ENCODE results near the gene CDK2AP2.
A peak's percentile ranks its signal among the peaks of the same experiment; 100 is the strongest.

Gene CDK2AP2

DNA sequence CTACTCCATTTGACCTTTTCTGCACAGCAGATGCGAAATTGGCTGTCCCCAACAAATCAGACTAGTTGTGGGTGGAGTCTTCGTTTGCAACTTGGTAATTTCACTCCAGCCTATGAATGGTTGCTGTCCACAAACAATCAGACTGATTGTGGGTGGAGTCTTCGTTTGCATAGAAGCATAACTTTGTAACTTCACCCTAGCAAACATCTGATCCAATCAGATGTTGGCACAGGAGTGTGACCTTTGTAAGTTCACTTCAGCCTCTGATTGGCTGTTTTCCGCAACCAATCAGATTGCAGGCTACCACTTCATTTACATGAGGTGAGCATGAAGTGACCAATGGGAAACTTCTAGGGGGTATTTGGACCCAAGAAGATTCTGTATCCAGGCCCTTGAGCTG lies 31.6 kb upstream of the CDK2AP2 start:
- DNase-seq (ENCODE audit: low read depth): peak; percentile 42
- TF ChIP-seq MYC (IDR thresholded peaks at IDR 0.05; ENCODE audit: low read depth, low read length) (no peak), POLR2A (IDR thresholded peaks at IDR 0.05; ENCODE audit: extremely low read depth, insufficient read length) (no peak)
- TF ChIP-seq, protein P1, sequence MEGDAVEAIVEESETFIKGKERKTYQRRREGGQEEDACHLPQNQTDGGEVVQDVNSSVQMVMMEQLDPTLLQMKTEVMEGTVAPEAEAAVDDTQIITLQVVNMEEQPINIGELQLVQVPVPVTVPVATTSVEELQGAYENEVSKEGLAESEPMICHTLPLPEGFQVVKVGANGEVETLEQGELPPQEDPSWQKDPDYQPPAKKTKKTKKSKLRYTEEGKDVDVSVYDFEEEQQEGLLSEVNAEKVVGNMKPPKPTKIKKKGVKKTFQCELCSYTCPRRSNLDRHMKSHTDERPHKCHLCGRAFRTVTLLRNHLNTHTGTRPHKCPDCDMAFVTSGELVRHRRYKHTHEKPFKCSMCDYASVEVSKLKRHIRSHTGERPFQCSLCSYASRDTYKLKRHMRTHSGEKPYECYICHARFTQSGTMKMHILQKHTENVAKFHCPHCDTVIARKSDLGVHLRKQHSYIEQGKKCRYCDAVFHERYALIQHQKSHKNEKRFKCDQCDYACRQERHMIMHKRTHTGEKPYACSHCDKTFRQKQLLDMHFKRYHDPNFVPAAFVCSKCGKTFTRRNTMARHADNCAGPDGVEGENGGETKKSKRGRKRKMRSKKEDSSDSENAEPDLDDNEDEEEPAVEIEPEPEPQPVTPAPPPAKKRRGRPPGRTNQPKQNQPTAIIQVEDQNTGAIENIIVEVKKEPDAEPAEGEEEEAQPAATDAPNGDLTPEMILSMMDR (IDR thresholded peaks at IDR 0.05; ENCODE audit: low read depth, low read length): no peak
- TF ChIP-seq, protein P2, sequence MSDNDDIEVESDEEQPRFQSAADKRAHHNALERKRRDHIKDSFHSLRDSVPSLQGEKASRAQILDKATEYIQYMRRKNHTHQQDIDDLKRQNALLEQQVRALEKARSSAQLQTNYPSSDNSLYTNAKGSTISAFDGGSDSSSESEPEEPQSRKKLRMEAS (IDR thresholded peaks at IDR 0.05; ENCODE audit: low read depth, low read length): no peak
- H3K4me3 ChIP-seq (ENCODE audit: low read depth, low read length): no peak overlapping the region

DNA sequence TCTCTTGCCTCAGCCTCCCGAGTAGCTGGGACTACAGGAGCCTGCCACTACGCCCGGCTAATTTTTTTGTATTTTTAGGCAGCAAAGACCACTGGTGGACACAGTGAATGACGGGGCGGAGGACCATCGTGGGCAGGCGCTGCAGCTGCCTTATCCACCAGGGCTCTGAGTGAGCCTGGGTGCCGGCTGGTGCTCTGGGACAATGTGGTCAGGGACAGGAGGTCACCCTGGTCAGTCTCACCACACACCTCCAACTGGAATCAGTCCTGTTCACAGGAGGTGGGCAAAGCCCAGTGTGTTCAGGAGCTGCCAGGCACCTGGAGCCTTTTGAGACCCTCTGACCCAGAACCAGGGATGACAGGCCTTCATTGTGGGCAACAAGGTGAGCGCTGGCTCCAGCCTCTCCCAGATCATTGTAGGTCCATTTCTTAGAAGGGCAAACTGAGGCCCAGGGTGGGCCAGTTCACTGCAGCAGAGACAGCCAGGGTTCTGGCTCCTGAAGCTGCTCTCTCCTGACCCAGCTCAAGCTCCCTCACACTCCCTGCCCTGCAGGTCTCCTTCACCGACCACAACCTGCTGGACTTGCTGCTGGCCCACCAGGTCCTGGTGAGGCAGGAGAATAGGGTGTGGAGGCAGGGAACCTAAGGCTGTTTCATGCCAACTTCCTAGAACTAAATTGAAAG lies 31.0 kb upstream of the CDK2AP2 start:
- H3K4me3 ChIP-seq (ENCODE audit: low read depth, low read length): no peak overlapping the region
- TF ChIP-seq, protein P1 (IDR thresholded peaks at IDR 0.05; ENCODE audit: low read depth, low read length): no peak
- TF ChIP-seq POLR2A (IDR thresholded peaks at IDR 0.05; ENCODE audit: extremely low read depth, insufficient read length) (no peak), MYC (IDR thresholded peaks at IDR 0.05; ENCODE audit: low read depth, low read length) (no peak)
- TF ChIP-seq, protein P2 (IDR thresholded peaks at IDR 0.05; ENCODE audit: low read depth, low read length): no peak
- no peak for DNase-seq (ENCODE audit: low read depth)

DNA sequence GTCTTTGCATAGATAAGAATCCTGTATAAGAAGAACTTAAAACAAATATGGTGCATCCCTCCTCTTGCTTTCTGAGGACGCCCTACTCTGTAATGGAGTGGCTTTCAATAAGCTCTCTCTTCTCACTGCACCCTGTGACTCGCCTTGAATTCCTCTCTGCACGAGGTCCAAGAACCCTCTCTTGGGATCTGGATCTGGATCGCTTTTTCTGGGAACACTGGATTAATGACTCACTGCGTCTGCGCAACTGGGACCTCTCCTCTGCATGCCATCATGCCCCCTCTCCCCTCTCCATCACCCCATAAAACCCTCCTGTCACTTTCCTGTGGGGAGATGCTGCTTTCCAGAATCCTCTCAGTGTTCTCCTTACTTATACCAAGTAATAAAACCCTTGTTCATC lies 30.3 kb upstream of the CDK2AP2 start:
- TF ChIP-seq POLR2A (IDR thresholded peaks at IDR 0.05; ENCODE audit: extremely low read depth, insufficient read length) (no peak), MYC (IDR thresholded peaks at IDR 0.05; ENCODE audit: low read depth, low read length) (no peak)
- TF ChIP-seq, protein P1 (IDR thresholded peaks at IDR 0.05; ENCODE audit: low read depth, low read length): no peak
- TF ChIP-seq, protein P2 (IDR thresholded peaks at IDR 0.05; ENCODE audit: low read depth, low read length): no peak
- H3K4me3 ChIP-seq (ENCODE audit: low read depth, low read length): no peak overlapping the region
- DNase-seq (ENCODE audit: low read depth): no peak

DNA sequence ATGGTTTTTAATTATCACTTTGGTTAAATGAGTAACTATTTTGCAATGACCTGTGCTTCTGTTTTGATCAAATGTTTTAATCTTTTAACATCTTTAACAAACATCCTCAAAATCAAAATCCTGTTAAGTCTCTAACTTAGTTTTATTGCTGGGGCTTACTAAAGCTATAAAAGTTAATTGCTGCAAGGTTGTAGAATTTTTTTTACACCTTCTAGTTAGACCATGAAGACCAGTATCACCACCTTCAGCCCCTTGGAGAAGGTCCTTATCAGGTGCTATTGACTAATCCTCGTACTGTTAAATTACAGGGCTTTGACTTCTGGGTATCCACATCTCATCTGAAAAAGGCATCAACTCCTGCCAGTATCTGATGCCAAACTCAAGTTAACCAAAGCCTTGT lies 27.6 kb upstream of the CDK2AP2 start:
- DNase-seq (ENCODE audit: low read depth): no peak
- no peak overlapping the region for H3K4me3 ChIP-seq (ENCODE audit: low read depth, low read length)
- TF ChIP-seq, protein P2 (IDR thresholded peaks at IDR 0.05; ENCODE audit: low read depth, low read length): no peak
- TF ChIP-seq POLR2A (IDR thresholded peaks at IDR 0.05; ENCODE audit: extremely low read depth, insufficient read length) (no peak), MYC (IDR thresholded peaks at IDR 0.05; ENCODE audit: low read depth, low read length) (no peak)
- TF ChIP-seq, protein P1 (IDR thresholded peaks at IDR 0.05; ENCODE audit: low read depth, low read length): no peak

DNA sequence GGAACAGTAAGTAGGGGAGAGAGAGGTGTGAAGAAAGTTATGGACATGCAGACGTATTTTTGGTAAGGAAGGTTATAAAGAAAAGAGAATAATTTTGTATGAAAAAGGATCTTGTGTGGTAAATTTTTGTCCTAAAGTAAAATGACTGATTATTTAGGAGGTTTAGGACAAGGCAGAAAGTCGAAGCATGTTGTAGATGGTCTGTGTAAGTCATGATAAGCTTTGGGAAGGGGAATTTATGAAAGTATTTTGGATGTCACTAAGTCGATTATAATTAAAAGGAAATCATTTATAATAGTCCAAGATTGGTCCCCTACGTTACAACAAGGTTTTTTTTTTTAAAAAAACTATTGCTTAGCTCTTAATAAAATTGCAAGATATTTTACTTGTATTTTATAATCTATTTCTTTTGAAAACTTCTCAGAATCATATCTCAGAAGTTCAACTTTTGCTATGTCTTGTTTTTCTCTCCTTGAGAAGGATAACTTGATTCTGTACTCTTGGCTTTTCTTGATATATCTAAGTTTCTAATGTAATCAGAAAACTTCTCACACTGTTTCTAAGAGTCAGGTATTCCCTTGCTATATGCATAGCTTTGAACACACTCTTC lies 26.2 kb upstream of the CDK2AP2 start:
- H3K4me3 ChIP-seq (ENCODE audit: low read depth, low read length): no peak overlapping the region
- DNase-seq (ENCODE audit: low read depth): peak; percentile 28
- TF ChIP-seq, protein P1 (IDR thresholded peaks at IDR 0.05; ENCODE audit: low read depth, low read length): no peak
- TF ChIP-seq MYC (IDR thresholded peaks at IDR 0.05; ENCODE audit: low read depth, low read length): no peak
